Thymus (tissue), 11 donors: ENCODE results near the gene CLEC10A. TPM values are rescaled to one million over a fixed set of nuclear protein-coding genes. Genes with fewer than 3 reads are reported as not detected.
"Not testable (repeated sequence)": the region's sequence is repeated elsewhere in the genome, so short reads cannot be mapped to it uniquely, and the experiment has no call there.

Experiments
- DNase-seq, 9 donors: peaks; one replicate each; pipeline ENCODE4 v3.0.0-alpha.2; 2013; ENCODE audit warnings: low spot score in 9 of 9, low read depth in 6 of 9, missing footprints in 1 of 9
- H3K27ac ChIP-seq, 2 donors: one replicate each; pipeline ENCODE4 v1.5.1; 2013; ENCODE audit warnings: control low read depth in 1 of 2, low read depth in 1 of 2, low read length in 1 of 2, mild to moderate bottlenecking in 1 of 2, moderate library complexity in 1 of 2
- H3K27me3 ChIP-seq, 2 donors: one replicate each; pipeline ENCODE4 v1.5.1; 2013; ENCODE audit warnings: low read length in 1 of 2; ENCODE audit not compliant: control insufficient read depth in 2 of 2, insufficient read depth in 1 of 2
- H3K36me3 ChIP-seq, 2 donors: one replicate each; pipeline ENCODE4 v1.5.1; 2013; ENCODE audit warnings: low read length in 1 of 2, mild to moderate bottlenecking in 1 of 2, moderate library complexity in 1 of 2; ENCODE audit not compliant: control insufficient read depth in 2 of 2, insufficient read depth in 2 of 2
- H3K4me1 ChIP-seq, 2 donors: one replicate each; pipeline ENCODE4 v1.5.1; 2013; ENCODE audit warnings: low read length in 2 of 2; ENCODE audit not compliant: control insufficient read depth in 2 of 2, insufficient read depth in 2 of 2
- H3K4me3 ChIP-seq, 2 donors: one replicate each; pipeline ENCODE4 v1.5.1; 2013; ENCODE audit warnings: low read length in 2 of 2, control low read depth in 1 of 2, mild to moderate bottlenecking in 1 of 2
- H3K9me3 ChIP-seq, 2 donors: one replicate each; pipeline ENCODE4 v1.5.1; 2013; ENCODE audit warnings: low read length in 1 of 2, mild to moderate bottlenecking in 1 of 2; ENCODE audit not compliant: control insufficient read depth in 2 of 2, insufficient read depth in 1 of 2
- WGBS: extraction: QIAGEN DNeasy Blood & Tissue Kit; methylation state at CpG from one replicate; pipeline ENCODE4 v1.1.7; 2013; 5-methylcytosine and 5-hydroxymethylcytosine counted together
- polyA plus RNA-seq: library from polyadenylated mRNA; stranded (reverse); fragments of 200-250 nt; gene quantifications from one replicate; pipeline ENCODE4 v1.2.3, GENCODE V29; 2013
- total RNA-seq: library from RNA; stranded (reverse); fragments of 120-200 nt; gene quantifications from one replicate; pipeline ENCODE4 v1.2.4, GENCODE V29; 2013
- donor health status: healthy.

Gene CLEC10A
- total and polyA plus RNA-seq, 2 donors, result 8.6 to 11.2 TPM

DNA sequence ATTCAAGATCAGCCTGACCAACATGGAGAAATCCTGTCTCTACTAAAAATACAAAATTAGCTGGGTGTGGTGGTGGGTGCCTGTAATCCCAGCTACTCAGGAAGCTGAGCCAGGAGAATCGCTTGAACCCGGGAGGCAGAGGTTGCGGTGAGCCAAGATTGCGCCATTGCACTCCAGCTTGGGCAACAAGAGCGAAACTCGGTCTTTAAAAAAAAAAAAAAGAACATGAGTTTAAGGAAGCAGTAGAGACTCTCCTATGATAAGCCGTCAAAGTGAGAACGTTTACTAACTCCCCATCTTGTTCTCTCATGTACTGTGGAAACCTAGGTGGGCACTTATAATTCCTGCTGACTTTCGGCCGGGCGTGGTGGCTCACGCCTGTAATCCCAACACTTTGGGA, 40.6 kb upstream of the CLEC10A start:
- 77% methylated on average over 12 of the region's 12 CpGs for WGBS
- not testable (repeated sequence) for DNase-seq, H3K9me3 ChIP-seq

DNA sequence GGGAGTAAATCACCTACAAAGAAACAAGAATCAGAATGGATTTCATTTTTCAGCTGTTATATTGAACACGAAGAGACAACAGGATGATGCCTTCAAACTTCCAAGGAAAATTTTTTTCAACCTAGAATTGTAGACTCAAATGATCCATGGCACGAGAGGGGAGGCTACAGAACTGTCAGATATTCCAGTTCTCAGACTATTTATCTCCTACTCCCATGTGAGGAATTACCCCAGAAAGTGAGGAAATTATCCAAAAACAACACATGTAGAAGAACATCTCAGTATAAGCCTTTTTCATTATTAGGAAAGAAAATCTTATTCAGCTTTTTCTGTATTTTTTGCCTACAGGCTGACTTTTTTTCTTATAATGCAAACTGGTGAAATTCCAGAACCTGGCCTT, 40.1 kb upstream of the CLEC10A start:
- Histone ChIP-seq H3K9me3 (no peaks in the 10 kb centered on the region), H3K27ac (no peak overlapping the region), H3K4me1 (no peaks in the 10 kb centered on the region), H3K4me3 (no peak overlapping the region), H3K36me3 (no peaks in the 10 kb centered on the region), H3K27me3 (peaks cover 0 to 15% of the 10 kb centered on the region in 2 donors)
- 88% methylated on average over 2 of the region's 2 CpGs for WGBS
- no peak for DNase-seq

More for the DNA sequence above, 40.6 kb upstream of the CLEC10A start:
- not testable (repeated sequence) for H3K36me3 ChIP-seq, H3K4me1 ChIP-seq, H3K4me3 ChIP-seq, H3K27ac ChIP-seq
- H3K27me3 ChIP-seq, result peaks cover 0 to 15% of the 10 kb centered on the region in 2 donors

DNA sequence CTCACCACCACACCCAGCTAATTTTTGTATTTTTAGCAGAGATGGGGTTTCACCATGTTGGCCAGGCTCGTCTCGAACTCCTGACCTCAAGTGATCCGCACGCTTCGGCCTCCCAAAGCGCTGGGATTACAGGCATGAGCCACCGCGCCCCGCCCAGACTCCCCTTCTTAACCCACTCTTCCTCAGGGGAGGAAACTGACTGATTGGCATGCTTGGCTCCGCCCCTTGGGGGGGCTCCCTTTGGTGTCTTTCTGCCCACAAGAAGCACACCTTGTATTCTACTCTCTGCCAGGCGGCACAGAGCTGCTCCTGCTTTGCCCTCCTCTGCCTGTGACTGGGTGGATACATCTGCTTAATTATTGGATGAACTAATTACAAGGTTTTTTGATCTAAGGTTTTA, 39.3 kb upstream of the CLEC10A start:
- no peaks in the 10 kb centered on the region for H3K36me3 ChIP-seq
- H3K27ac ChIP-seq, result no peak overlapping the region

DNA sequence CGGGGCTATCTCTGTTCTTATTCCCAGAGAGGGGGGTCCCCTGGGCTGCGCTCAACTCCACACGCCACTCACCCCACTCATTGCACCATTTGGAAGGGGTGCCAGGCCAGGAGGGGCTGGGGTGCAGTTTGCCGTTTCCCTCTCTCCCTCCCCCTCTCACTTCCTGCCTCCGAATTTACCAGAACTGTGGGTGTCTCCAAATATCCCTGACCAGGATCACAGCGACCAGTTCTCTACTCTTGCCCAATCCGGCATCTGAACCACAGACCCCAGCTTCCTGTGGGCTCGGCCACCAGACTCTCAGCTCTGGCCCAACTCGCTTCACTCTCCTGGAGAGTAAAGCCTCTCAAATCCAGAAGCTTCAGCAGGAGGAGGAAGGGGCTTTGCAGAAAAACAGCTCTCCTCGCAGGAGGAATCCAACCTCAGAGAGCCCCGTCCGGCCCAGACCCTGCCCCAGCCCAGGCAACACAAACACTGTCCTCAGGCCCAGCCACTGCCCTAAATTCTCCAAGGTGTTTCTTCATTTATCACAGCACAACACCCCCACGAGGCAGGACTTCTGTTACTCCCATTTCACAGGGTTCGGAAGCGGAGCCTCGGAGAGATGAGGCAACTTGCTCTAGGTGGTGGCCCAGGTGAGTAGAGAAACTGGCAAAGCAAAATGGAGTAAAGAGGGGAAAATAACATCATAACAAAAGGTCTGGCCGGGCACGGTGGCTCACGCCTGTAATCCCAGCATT, 35.0 kb upstream of the CLEC10A start:
- H3K9me3 ChIP-seq, result no peaks in the 10 kb centered on the region
- H3K27me3 ChIP-seq, result peaks cover 0 to 5% of the 10 kb centered on the region in 2 donors
- H3K36me3 ChIP-seq, result no peaks in the 10 kb centered on the region
- H3K27ac ChIP-seq, result no peak overlapping the region
- WGBS, result 59% methylated on average over 19 of the region's 19 CpGs
- no peak overlapping the region for H3K4me3 ChIP-seq
- DNase-seq, result no peak
- no peaks in the 10 kb centered on the region for H3K4me1 ChIP-seq

More for the DNA sequence above, 39.3 kb upstream of the CLEC10A start:
- no peak for DNase-seq
- no peaks in the 10 kb centered on the region for H3K9me3 ChIP-seq
- WGBS, result 93% methylated on average over 11 of the region's 11 CpGs
- peaks cover 0 to 17% of the 10 kb centered on the region in 2 donors for H3K27me3 ChIP-seq
- no peak overlapping the region for H3K4me3 ChIP-seq
- H3K4me1 ChIP-seq, result no peaks in the 10 kb centered on the region

DNA sequence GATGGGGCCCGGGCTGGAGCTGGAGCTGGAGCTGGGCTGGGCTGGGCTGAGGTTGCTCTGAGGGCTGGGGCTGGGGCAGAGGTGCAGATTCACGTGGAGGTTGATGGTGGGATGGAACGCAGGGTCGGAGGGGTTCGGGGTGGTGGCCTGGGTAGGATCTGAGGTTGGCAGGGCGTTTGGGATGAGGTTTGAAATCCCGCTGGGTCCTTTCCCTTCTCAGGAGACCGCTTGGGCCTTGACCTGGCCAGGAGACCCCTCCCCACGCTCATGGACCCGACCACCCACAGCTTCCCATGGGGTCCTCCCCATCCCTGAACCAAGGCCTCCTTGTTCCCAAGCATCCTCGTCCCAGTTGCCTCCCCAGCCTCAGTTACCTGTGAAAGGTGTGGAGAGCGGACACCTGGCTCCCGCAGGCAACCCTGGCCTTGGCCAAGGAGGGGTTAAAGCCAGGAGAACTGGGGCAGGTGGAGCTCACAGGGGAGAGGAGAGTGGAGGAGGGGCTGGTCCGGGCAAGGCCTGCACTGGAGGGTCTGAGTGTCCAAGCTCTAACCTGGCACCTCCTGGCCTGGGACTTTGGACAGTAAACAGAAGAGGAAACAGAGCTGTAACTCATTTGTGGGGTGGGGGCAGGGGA, 34.3 kb upstream of the CLEC10A start, which contains the start of gene ASGR2:
Gene ASGR2 (minus strand): TSS at position 582 of the 634 bp plus-strand sequence. CDS start 582 bp downstream, outside the sequence.
- H3K27me3 ChIP-seq, result peaks cover 0 to 4% of the 10 kb centered on the region in 2 donors
- no peak within 1 kb of the TSS for H3K4me3 ChIP-seq
- no peak for DNase-seq
- 95% methylated on average over 14 of the region's 14 CpGs for WGBS
- no peaks in the 10 kb centered on the region for H3K36me3 ChIP-seq
- H3K9me3 ChIP-seq, result no peaks in the 10 kb centered on the region
- no peak within 1 kb of the TSS for H3K27ac ChIP-seq
- no peaks in the 10 kb centered on the region for H3K4me1 ChIP-seq

DNA sequence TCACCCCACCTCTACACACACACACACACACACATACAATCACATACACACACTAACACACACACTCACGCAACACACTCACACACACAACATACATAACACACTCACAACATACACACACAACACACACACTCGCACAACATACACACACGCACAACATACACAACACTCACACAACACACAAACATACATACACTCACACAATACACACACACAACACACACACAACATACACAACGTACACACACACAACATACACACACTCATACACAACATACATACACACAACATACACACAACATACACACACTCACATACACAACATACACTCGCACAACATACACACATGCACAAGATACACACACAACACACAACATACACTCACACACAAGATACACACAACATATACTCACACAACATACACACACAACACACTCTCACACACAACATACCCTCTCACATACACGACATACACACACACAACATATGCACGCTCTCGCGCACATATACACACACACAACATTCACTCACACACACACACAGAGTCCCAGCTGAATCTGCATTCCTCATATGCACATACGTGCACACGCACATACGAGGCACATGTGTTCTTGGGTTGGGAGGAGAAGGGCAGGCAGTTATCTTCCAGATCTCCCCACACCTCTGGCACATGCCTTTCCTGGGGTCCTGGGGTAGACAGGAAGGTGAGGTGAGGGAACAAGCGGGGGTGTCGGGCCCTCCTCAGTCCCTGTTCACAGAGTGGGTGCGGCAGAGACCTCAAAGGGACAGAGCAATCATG, 33.4 kb upstream of the CLEC10A start:
- Histone ChIP-seq H3K27ac (no peak overlapping the region), H3K9me3 (no peaks in the 10 kb centered on the region), H3K36me3 (no peaks in the 10 kb centered on the region), H3K4me3 (no peak overlapping the region), H3K27me3 (peaks cover 0 to 2% of the 10 kb centered on the region in 2 donors), H3K4me1 (no peaks in the 10 kb centered on the region)
- WGBS, result 96% methylated on average over 15 of the region's 15 CpGs
- no peak for DNase-seq

DNA sequence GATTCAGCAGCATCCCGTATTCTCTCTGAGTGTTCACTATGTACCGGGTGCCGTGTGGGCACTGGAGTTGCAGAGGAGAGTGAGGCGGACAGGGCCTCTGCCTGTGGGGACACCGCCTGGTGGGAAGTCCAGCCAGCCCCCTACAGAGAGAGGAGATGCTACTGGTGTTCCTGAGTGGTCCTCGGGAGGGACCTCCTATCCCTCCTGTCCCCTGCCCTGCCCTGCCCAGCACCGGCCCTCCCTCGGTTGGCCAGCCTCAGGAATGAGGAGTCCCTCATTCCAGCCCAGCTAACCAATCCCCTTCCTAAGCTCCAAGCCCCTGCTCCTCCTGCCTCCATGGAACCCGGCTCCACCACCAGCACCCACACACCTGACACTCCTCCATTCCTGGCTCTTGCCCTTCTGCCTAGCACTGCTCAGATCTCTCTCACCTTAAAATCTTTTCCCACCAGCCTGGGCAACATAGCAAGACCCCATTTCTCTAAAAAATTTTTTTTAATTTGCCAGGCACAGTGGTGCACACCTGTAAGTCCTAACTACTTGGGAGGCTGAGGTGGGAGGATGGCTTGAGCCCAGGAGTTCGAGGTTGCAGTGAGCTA, 32.6 kb upstream of the CLEC10A start:
- 91% methylated on average over 10 of the region's 10 CpGs for WGBS
- no peaks in the 10 kb centered on the region for H3K36me3 ChIP-seq
- H3K4me1 ChIP-seq, result no peaks in the 10 kb centered on the region
- H3K27me3 ChIP-seq, result peaks cover 0 to 2% of the 10 kb centered on the region in 2 donors
- DNase-seq, result no peak
- no peak overlapping the region for H3K4me3 ChIP-seq
- H3K9me3 ChIP-seq, result no peaks in the 10 kb centered on the region
- no peak overlapping the region for H3K27ac ChIP-seq

DNA sequence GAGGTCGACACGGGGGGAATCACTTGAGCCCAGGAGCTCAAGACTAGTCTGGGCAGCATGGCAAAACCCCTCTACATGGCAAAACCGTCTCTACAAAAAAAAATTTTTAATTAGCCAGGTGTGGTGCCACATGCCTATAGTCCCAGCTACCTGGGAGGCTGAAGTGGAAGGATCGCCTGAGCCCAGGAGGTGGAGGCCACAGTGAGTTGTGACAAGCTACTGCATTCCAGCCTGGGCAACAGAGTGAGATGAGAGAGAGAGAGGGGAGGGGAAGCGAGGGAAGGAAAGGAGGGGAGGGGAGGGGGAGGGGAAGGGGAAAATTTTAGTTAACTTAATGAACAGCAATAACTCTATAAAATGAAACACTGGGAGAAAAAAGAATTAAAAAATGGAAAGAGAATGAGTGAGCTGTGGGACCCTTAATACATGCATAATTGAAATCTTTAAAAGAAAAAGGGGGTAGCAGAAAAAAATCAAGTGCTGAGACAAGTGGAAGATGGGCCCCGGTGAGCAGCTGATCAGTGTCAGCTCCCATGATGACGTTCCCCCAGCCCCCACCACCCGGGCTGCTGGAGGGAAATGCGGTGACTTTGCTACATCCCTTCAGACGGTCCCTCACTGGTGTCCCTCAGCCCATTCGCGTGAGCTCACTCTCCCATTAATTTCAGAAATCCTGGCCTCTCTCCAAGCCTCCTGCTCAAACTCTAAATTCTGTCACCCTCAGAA, 31.9 kb upstream of the CLEC10A start:
- Histone ChIP-seq H3K27me3 (peaks cover 0 to 2% of the 10 kb centered on the region in 2 donors), H3K9me3 (no peaks in the 10 kb centered on the region), H3K36me3 (no peaks in the 10 kb centered on the region), H3K4me1 (no peaks in the 10 kb centered on the region), H3K27ac (no peak overlapping the region), H3K4me3 (no peak overlapping the region)
- 74% methylated on average over 11 of the region's 12 CpGs for WGBS
- no peak for DNase-seq
